ENCODE results near the gene PXN.

- TF ChIP-seq CTCF (IDR thresholded peaks at IDR 0.05) (no peak), POLR2A (IDR thresholded peaks at IDR 0.05) (no peak)
Observed at GRCh38 chr12:120242971-120243699, 22.4 kb downstream of the PXN start.
